H1 (cell line): Measurements from ENCODE around the gene GMCL2. TPM values are rescaled to one million over a fixed set of nuclear protein-coding genes. Genes with fewer than 3 reads are reported as not detected.

Experiments
- CTCF ChIA-PET: fragments of 300-600 bp; sonication (Branson Sonifier 250); formaldehyde crosslinking; loops from one replicate; lab custom pipeline; 2021; ENCODE audit not compliant: partially characterized antibody; lab: Charles Lee
- POLR2A ChIA-PET: fragments of 300-600 bp; sonication (Branson Sonifier 250); formaldehyde crosslinking; loops from one replicate; lab custom pipeline; 2021; ENCODE audit warnings: inconsistent platforms; ENCODE audit not compliant: partially characterized antibody; lab: Charles Lee
- DNase-seq, 2 experiments: peaks; one replicate each; pipeline versions ENCODE4 v3.0.0 to v3.0.0-alpha.2; 2010 to 2022; ENCODE audit warnings: low spot score in 2 of 2, low read depth in 1 of 2, mixed read lengths in 1 of 2
- FAIRE-seq: peaks from 2 replicates; lab custom pipeline; 2011; peaks lifted over from hg19 to GRCh38; lab: Jason Lieb, UNC
- H2AFZ ChIP-seq: 2 replicates; pipeline ENCODE4 v1.8.1; 2012; ENCODE audit warnings: low read length, inconsistent platforms
- H2AK5ac ChIP-seq: 2 replicates; pipeline ENCODE4 v1.6.1; 2013; ENCODE audit warnings: low read depth, low read length
- H2BK120ac ChIP-seq: replicated peaks from 2 replicates; pipeline ENCODE3; 2013; ENCODE audit warnings: low read depth, low read length, inconsistent platforms
- H2BK12ac ChIP-seq: 2 replicates; pipeline ENCODE4 v1.6.1; 2013; ENCODE audit warnings: low read depth, low read length
- H2BK15ac ChIP-seq: 2 replicates; pipeline ENCODE4 v1.6.1; 2013; ENCODE audit warnings: low read length
- H2BK20ac ChIP-seq: 2 replicates; pipeline ENCODE4 v1.6.1; 2013; ENCODE audit warnings: low read length
- H2BK5ac ChIP-seq: 2 replicates; pipeline ENCODE4 v1.6.1; 2013; ENCODE audit warnings: low read depth, low read length
- H3K14ac ChIP-seq: 2 replicates; pipeline ENCODE4 v1.6.1; 2013; ENCODE audit warnings: inconsistent platforms; ENCODE audit not compliant: insufficient read length
- H3K18ac ChIP-seq: 2 replicates; pipeline ENCODE4 v1.6.1; 2013; ENCODE audit warnings: low read length; ENCODE audit errors: extremely low read depth
- H3K23ac ChIP-seq: 2 replicates; pipeline ENCODE4 v1.6.1; 2013; ENCODE audit warnings: inconsistent platforms; ENCODE audit not compliant: insufficient read length
- H3K23me2 ChIP-seq: 2 replicates; pipeline ENCODE4 v1.6.1; 2013; ENCODE audit warnings: low read depth, low read length
- H3K27ac ChIP-seq: 2 replicates; pipeline ENCODE4 v1.6.1; 2011; ENCODE audit warnings: low read depth, low read length, inconsistent platforms
- H3K27me3 ChIP-seq, 4 experiments: replicated peaks in 1 of 4; 1 replicate in 1 of 4; 2 replicates in 3 of 4; pipeline versions ENCODE4 v1.6.1 to v1.8.1; 2011 to 2013; ENCODE audit warnings: low read length in 3 of 4, mild to moderate bottlenecking in 3 of 4, inconsistent platforms in 2 of 4, mixed read lengths in 2 of 4, moderate library complexity in 1 of 4; ENCODE audit not compliant: control insufficient read depth in 3 of 4, insufficient read depth in 3 of 4; ENCODE audit errors: extremely low read depth in 1 of 4
- H3K36me3 ChIP-seq, 4 experiments: 2 replicates each; pipeline versions ENCODE4 v1.6.1 to v1.8.1; 2011 to 2013; ENCODE audit warnings: mild to moderate bottlenecking in 4 of 4, low read length in 3 of 4, moderate library complexity in 2 of 4, control low read depth in 1 of 4, inconsistent platforms in 1 of 4; ENCODE audit not compliant: insufficient read depth in 4 of 4, control insufficient read depth in 2 of 4
- H3K4ac ChIP-seq: replicated peaks from 2 replicates; pipeline ENCODE3; 2013; ENCODE audit warnings: low read length, low read depth, mixed read lengths, inconsistent platforms; ENCODE audit not compliant: insufficient read length
- H3K4me1 ChIP-seq, 4 experiments: replicated peaks in 1 of 4; 1 replicate in 1 of 4; 2 replicates in 3 of 4; pipeline versions ENCODE4 v1.6.1 to v1.8.1; 2011 to 2013; ENCODE audit warnings: low read length in 3 of 4, inconsistent platforms in 2 of 4, mixed read lengths in 1 of 4; ENCODE audit not compliant: insufficient read depth in 4 of 4, control insufficient read depth in 3 of 4
- H3K4me2 ChIP-seq, 2 experiments: 2 replicates each; pipeline versions ENCODE4 v1.6.1 to v1.8.1; 2011 to 2013; ENCODE audit warnings: low read depth in 2 of 2, low read length in 2 of 2, control low read depth in 1 of 2, inconsistent platforms in 1 of 2, mild to moderate bottlenecking in 1 of 2; ENCODE audit not compliant: insufficient read depth in 1 of 2
- H3K4me3 ChIP-seq, 4 experiments: fragments of 200-600, 300-600 bp in 1 of 4; sonication (generic), shearing (Covaris generic), sonication (Bioruptor Twin) in 1 of 4; 2 replicates each; pipeline versions ENCODE4 v1.5.1 to v1.8.1; 2011 to 2016; ENCODE audit warnings: low read length in 4 of 4, low read depth in 3 of 4, control low read depth in 2 of 4, inconsistent platforms in 2 of 4, mild to moderate bottlenecking in 2 of 4, mixed read lengths in 1 of 4, moderate library complexity in 1 of 4; ENCODE audit not compliant: insufficient read depth in 2 of 4; ENCODE audit errors: extremely low read depth in 1 of 4
- H3K56ac ChIP-seq: replicated peaks from 2 replicates; pipeline ENCODE3; 2013; ENCODE audit warnings: low read depth, mild to moderate bottlenecking, mixed read lengths, low read length, inconsistent platforms; ENCODE audit not compliant: insufficient read length
- H3K79me1 ChIP-seq: 2 replicates; pipeline ENCODE4 v1.6.1; 2013; ENCODE audit warnings: low read depth, low read length, control low read depth
- H3K79me2 ChIP-seq, 2 experiments: 2 replicates each; pipeline versions ENCODE4 v1.6.1 to v1.8.1; 2012 to 2013; ENCODE audit warnings: low read length in 2 of 2, mild to moderate bottlenecking in 2 of 2, inconsistent platforms in 1 of 2; ENCODE audit not compliant: insufficient read depth in 2 of 2, control insufficient read depth in 1 of 2
- H3K9ac ChIP-seq, 4 experiments: replicated peaks in 1 of 4; 1 replicate in 1 of 4; 2 replicates in 3 of 4; pipeline versions ENCODE4 v1.6.1 to v1.8.1; 2011 to 2013; ENCODE audit warnings: low read depth in 3 of 4, low read length in 3 of 4, control low read depth in 2 of 4, mild to moderate bottlenecking in 2 of 4, moderate library complexity in 2 of 4, inconsistent platforms in 1 of 4; ENCODE audit errors: extremely low read depth in 1 of 4
- H3K9me3 ChIP-seq, 2 experiments: 2 replicates each; pipeline versions ENCODE4 v1.6.1 to v1.8.1; 2012 to 2013; ENCODE audit warnings: mild to moderate bottlenecking in 2 of 2, moderate library complexity in 2 of 2, control low read depth in 1 of 2, inconsistent platforms in 1 of 2, low read depth in 1 of 2, low read length in 1 of 2, mixed read lengths in 1 of 2; ENCODE audit not compliant: insufficient read depth in 2 of 2
- H4K20me1 ChIP-seq, 2 experiments: replicated peaks in 1 of 2; 2 replicates each; pipeline versions ENCODE3 to v1.8.1; 2011 to 2013; ENCODE audit warnings: inconsistent platforms in 2 of 2, low read length in 2 of 2, mild to moderate bottlenecking in 1 of 2; ENCODE audit not compliant: insufficient read depth in 2 of 2, control insufficient read depth in 1 of 2
- H4K5ac ChIP-seq: 2 replicates; pipeline ENCODE4 v1.6.1; 2013; ENCODE audit warnings: low read length, low read depth, mixed read lengths, inconsistent platforms; ENCODE audit not compliant: insufficient read length
- H4K8ac ChIP-seq: 2 replicates; pipeline ENCODE4 v1.8.0; 2013; ENCODE audit warnings: mild to moderate bottlenecking, moderate library complexity, low read length, inconsistent platforms; ENCODE audit not compliant: insufficient read depth; ENCODE audit errors: extremely low read depth
- H4K91ac ChIP-seq: replicated peaks from 2 replicates; pipeline ENCODE3; 2013; ENCODE audit warnings: low read length, mixed read lengths, inconsistent platforms; ENCODE audit not compliant: insufficient read length
- ATF2 ChIP-seq: IDR thresholded peaks from 2 replicates; pipeline ENCODE4 v1.6.1; 2012; ENCODE audit warnings: low read length, inconsistent platforms
- BACH1 ChIP-seq: IDR thresholded peaks from 2 replicates; pipeline ENCODE4 v1.6.1; 2012; ENCODE audit warnings: low read length, improper control_type of control experiment
- CBX8 ChIP-seq: fragments of 300-800, 300-1000 bp; sonication (generic); IDR thresholded peaks from 2 replicates; pipeline ENCODE4 v1.7.1; 2016; ENCODE audit warnings: low read depth, low read length, borderline replicate concordance
- EP300 ChIP-seq, 2 experiments: IDR thresholded peaks; 1 replicate in 1 of 2; 2 replicates in 1 of 2; pipeline ENCODE4 v1.6.1; 2011 to 2012; ENCODE audit warnings: low read depth in 2 of 2, low read length in 2 of 2, mild to moderate bottlenecking in 2 of 2, borderline replicate concordance in 1 of 2, inconsistent platforms in 1 of 2, moderate library complexity in 1 of 2
- FOSL1 ChIP-seq: IDR thresholded peaks from 2 replicates; pipeline ENCODE4 v1.6.1; 2011; ENCODE audit warnings: mild to moderate bottlenecking, low read depth, low read length, moderate library complexity; ENCODE audit not compliant: insufficient read depth
- HDAC2 ChIP-seq, 2 experiments: fragments of 300-600 bp in 1 of 2; sonication (generic) in 1 of 2; IDR thresholded peaks; 2 replicates each; pipeline ENCODE4 v1.6.1; 2011 to 2012; ENCODE audit warnings: low read depth in 2 of 2, low read length in 2 of 2, mild to moderate bottlenecking in 2 of 2, moderate library complexity in 2 of 2, borderline replicate concordance in 1 of 2, inconsistent platforms in 1 of 2
- MAFK ChIP-seq: IDR thresholded peaks from 2 replicates; pipeline ENCODE4 v1.6.1; 2012; ENCODE audit warnings: low read depth, mild to moderate bottlenecking, improper control_type of control experiment, low read length
- NRF1 ChIP-seq: IDR thresholded peaks from 2 replicates; pipeline ENCODE4 v1.6.1; 2011; ENCODE audit warnings: mild to moderate bottlenecking, low read depth, low read length, improper control_type of control experiment
- POLR2A ChIP-seq, 2 experiments: IDR thresholded peaks; 1 replicate in 1 of 2; 2 replicates in 1 of 2; pipeline ENCODE4 v1.6.1; 2011; ENCODE audit warnings: low read depth in 2 of 2, low read length in 2 of 2, mild to moderate bottlenecking in 2 of 2; ENCODE audit errors: control extremely low read depth in 1 of 2
- POU5F1 ChIP-seq: IDR thresholded peaks from 2 replicates; pipeline ENCODE4 v1.6.1; 2011; ENCODE audit warnings: low read depth, mild to moderate bottlenecking, low read length, moderate library complexity
- RBBP5 ChIP-seq: IDR thresholded peaks from 2 replicates; pipeline ENCODE4 v1.7.1; 2012; ENCODE audit warnings: low read depth, mild to moderate bottlenecking, inconsistent platforms, low read length, moderate library complexity, borderline replicate concordance
- ZNF274 ChIP-seq: IDR thresholded peaks from 2 replicates; pipeline ENCODE4 v1.7.0; 2012; ENCODE audit warnings: low read length, borderline replicate concordance; ENCODE audit errors: extremely low read depth
- WGBS, 2 experiments: shearing (Covaris generic) in 1 of 2; methylation state at CpG; one replicate each; pipeline versions ENCODE4 v1.1.6 to v1.1.7; 2013 to 2015; ENCODE audit warnings: low lambda C conversion rate in 2 of 2, mixed read lengths in 2 of 2, inconsistent platforms in 1 of 2, low coverage in 1 of 2, missing lambda C conversion rate in 1 of 2; ENCODE audit not compliant: insufficient replicate concordance in 2 of 2, insufficient coverage in 1 of 2, insufficient read length in 1 of 2; ENCODE audit errors: extremely low coverage in 1 of 2, missing lambda C conversion rate in 1 of 2; 5-methylcytosine and 5-hydroxymethylcytosine counted together
- polyA plus RNA-seq, 7 experiments: library from polyadenylated mRNA; depleted of rRNA in 3 of 7; stranded (reverse) in 5 of 7; unstranded in 2 of 7; fragments of >200 nt in 5 of 7; fragments of 200-250 nt in 2 of 7; gene quantifications; 1 replicate in 5 of 7; 2 replicates in 1 of 7; 4 replicates in 1 of 7; pipeline versions ENCODE4 v1.2.1 to v1.2.3, GENCODE V29; 2011 to 2013; ENCODE audit warnings: missing spikeins in 2 of 7, mixed read lengths in 2 of 7
- total RNA-seq: library from RNA; stranded (reverse); fragmentation: NEBNext Ultra II Directional; extraction: Animal tissue kit (Norgen Biotek cat#: 25700); gene quantifications from 2 replicates; pipeline ENCODE4 v1.2.1, GENCODE V29; 2021

GMCL2 gene
- total and polyA plus RNA-seq, 2 of the 8 experiments (the other 6 are each of a cell fraction or from before 2014, with no cell fraction given) = 0.13 TPM; not detected in 1

GRCh38 chr5:178162481-178162880, 24.7 kb downstream of the GMCL2 start:
- H3K23ac ChIP-seq = no peak overlapping the region
- no peak overlapping the region for H4K8ac ChIP-seq
- no peak overlapping the region for H4K91ac ChIP-seq
- no peak overlapping the region for H3K4me3 ChIP-seq
- H3K79me2 ChIP-seq = no peaks in the 10 kb centered on the region
- no peak overlapping the region for H2AFZ ChIP-seq
- no peaks in the 10 kb centered on the region for H4K20me1 ChIP-seq
- peaks cover 0 to 4% (median 2%) of the 10 kb centered on the region in 4 experiments; a peak in 1 of 7 replicates for H3K27me3 ChIP-seq
- H3K56ac ChIP-seq = no peak overlapping the region
- no peak overlapping the region for H4K5ac ChIP-seq
- CTCF ChIA-PET = interaction anchor here (0.7 to 24.6 kb wide), 16 partner anchors 10 to 100 kb away, joined by 3 to 515 read pairs (median 4); no protein-coding TSS in a partner anchor
- peaks cover 0 to 6% (median 3%) of the 10 kb centered on the region in 4 experiments; a peak in 3 of 7 replicates for H3K4me1 ChIP-seq
- H2BK5ac ChIP-seq = no peak overlapping the region
- H2BK15ac ChIP-seq = no peak overlapping the region
- no peaks in the 10 kb centered on the region; the same call in 1 of the 2 replicates for H3K23me2 ChIP-seq
- H3K4ac ChIP-seq = no peak overlapping the region
- FAIRE-seq (no peak), DNase-seq (no peak)
- POLR2A ChIA-PET = interaction anchor here (0.8 to 2.9 kb wide), 13 partner anchors 10 to 86 kb away, joined by 3 to 16 read pairs (median 4); partner anchors contain the start of gene NHP2
- H3K9ac ChIP-seq = no peak overlapping the region
- no peak overlapping the region for H3K18ac ChIP-seq
- H3K9me3 ChIP-seq = no peaks in the 10 kb centered on the region
- WGBS, 2 experiments = 94% methylated on average over 9 of the region's 9 CpGs; no CpG with 5 or more reads in 1 of the 2 experiments
- no peak overlapping the region for H3K27ac ChIP-seq
- H2AK5ac ChIP-seq = 0 out of 2 replicates have a peak overlapping the region, but pooled peaks have one; percentile 75
- H2BK12ac ChIP-seq = no peak overlapping the region
- no peak overlapping the region for H3K14ac ChIP-seq
- no peak overlapping the region for H3K4me2 ChIP-seq
- H3K36me3 ChIP-seq = no peaks in the 10 kb centered on the region
- H2BK120ac ChIP-seq = no peak overlapping the region
- no peaks in the 10 kb centered on the region for H3K79me1 ChIP-seq
- no peak overlapping the region for H2BK20ac ChIP-seq
- TF ChIP-seq FOSL1 (no peak), BACH1 (no peak), POU5F1 (no peak), ATF2 (no peak), POLR2A (IDR thresholded peaks at IDR 0.05; ENCODE audit: control extremely low read depth in 1 of 2, low read depth in 2 of 2, low read length in 2 of 2) (no peak), RBBP5 (no peak), HDAC2 (IDR thresholded peaks at IDR 0.05; ENCODE audit: borderline replicate concordance in 1 of 2, low read depth in 2 of 2, low read length in 2 of 2) (no peak), EP300 (IDR thresholded peaks at IDR 0.05; ENCODE audit: borderline replicate concordance in 1 of 2, low read depth in 2 of 2, low read length in 2 of 2) (no peak), ZNF274 (no peak), MAFK (no peak), CBX8 (no peak), NRF1 (no peak)
